HepG2 (cell line): Measurements from ENCODE around the gene CLIP2. TPM values are rescaled to one million over a fixed set of nuclear protein-coding genes. Genes with fewer than 3 reads are reported as not detected.
A peak's percentile ranks its signal among the peaks of the same experiment; 100 is the strongest.
"Not testable (repeated sequence)": the region's sequence is repeated elsewhere in the genome, so short reads cannot be mapped to it uniquely, and the experiment has no call there.

ENCODE experiments used
- ATAC-seq: fragments of 200-7000 bp; cut with Tn5 transposase; 3 replicates; pipeline ENCODE4 v1.9.1; 2020; ENCODE audit warnings: mild to moderate bottlenecking, moderate library complexity
- BruUV-seq: library from RNA; stranded (reverse); fragments of 400-500 nt; replicated peaks from 2 replicates; lab custom pipeline; 2021; lab: Mats Ljungman, UMichigan
- CTCF ChIA-PET: fragments of 300-600 bp; formaldehyde crosslinking; extraction: SDS; loops from one replicate; lab custom pipeline; 2021; ENCODE audit warnings: low total read pairs, inconsistent platforms, low intra/inter-chr PET ratio; lab: Yijun Ruan, JAX
- POLR2A ChIA-PET: fragments of 350-600 bp; sonication (Branson Sonifier 250); formaldehyde crosslinking; loops from one replicate; lab custom pipeline; 2020; ENCODE audit warnings: antibody characterized with exemption, inconsistent platforms; lab: Yijun Ruan, JAX
- DNase-seq: peaks from one replicate; pipeline ENCODE4 v3.0.0-alpha.2; 2015; ENCODE audit warnings: low spot score
- FAIRE-seq: peaks from 3 replicates; lab custom pipeline; 2011; peaks lifted over from hg19 to GRCh38; lab: Jason Lieb, UNC
- H2AFZ ChIP-seq: one replicate; pipeline ENCODE4 v1.6.1; 2011; ENCODE audit warnings: low read length, inconsistent platforms
- H3K27ac ChIP-seq: fragments of 300-600 bp; 3 replicates; pipeline ENCODE4 v1.8.0; 2011; ENCODE audit warnings: mixed run types, mild to moderate bottlenecking, mixed read lengths, low read length, inconsistent platforms; ENCODE audit not compliant: insufficient read depth; ENCODE audit errors: extremely low read length
- H3K27me3 ChIP-seq, 2 experiments: fragments of 200-600 bp in 1 of 2; 2 replicates in 1 of 2; 3 replicates in 1 of 2; pipeline versions ENCODE4 v1.6.0 to v1.8.0; 2011; ENCODE audit warnings: low read length in 2 of 2, mild to moderate bottlenecking in 2 of 2, moderate library complexity in 2 of 2, inconsistent platforms in 1 of 2; ENCODE audit not compliant: insufficient read depth in 2 of 2, control insufficient read depth in 1 of 2
- H3K36me3 ChIP-seq, 2 experiments: fragments of 200-600 bp in 1 of 2; replicated peaks in 1 of 2; 2 replicates in 1 of 2; 3 replicates in 1 of 2; pipeline versions ENCODE4 v1.5.1 to v1.8.0; 2011; ENCODE audit warnings: low read length in 2 of 2, inconsistent platforms in 1 of 2; ENCODE audit not compliant: insufficient read depth in 2 of 2, control insufficient read depth in 1 of 2
- H3K4me1 ChIP-seq: 2 replicates; pipeline ENCODE4 v1.5.1; 2012; ENCODE audit warnings: low read length, inconsistent platforms; ENCODE audit not compliant: insufficient read depth
- H3K4me2 ChIP-seq: 2 replicates; pipeline ENCODE4 v1.6.0; 2011; ENCODE audit warnings: low read depth, low read length, inconsistent platforms
- H3K4me3 ChIP-seq, 3 experiments: fragments of 200-600 bp in 1 of 3; sonication (generic), shearing (Covaris generic) in 1 of 3; replicated peaks in 1 of 3; 2 replicates each; pipeline ENCODE4 v1.5.1; 2011 to 2016; ENCODE audit warnings: low read length in 3 of 3, inconsistent platforms in 2 of 3, low read depth in 2 of 3, mild to moderate bottlenecking in 2 of 3, control low read depth in 1 of 3, mixed read lengths in 1 of 3; ENCODE audit not compliant: insufficient read depth in 1 of 3
- H3K79me2 ChIP-seq: one replicate; pipeline ENCODE4 v1.6.1; 2011; ENCODE audit warnings: low read length, inconsistent platforms; ENCODE audit not compliant: insufficient read depth
- H3K9ac ChIP-seq: 2 replicates; pipeline ENCODE4 v1.6.0; 2011; ENCODE audit warnings: mild to moderate bottlenecking, low read depth, low read length, inconsistent platforms; ENCODE audit not compliant: insufficient read depth
- H3K9me3 ChIP-seq: 2 replicates; pipeline ENCODE4 v1.5.1; 2012; ENCODE audit warnings: mild to moderate bottlenecking, low read length
- H4K20me1 ChIP-seq: 2 replicates; pipeline ENCODE4 v1.6.0; 2011; ENCODE audit warnings: inconsistent platforms, mild to moderate bottlenecking, low read length, moderate library complexity; ENCODE audit not compliant: insufficient read depth
- RBM39 ChIP-seq: fragments of 200-400 bp; formaldehyde crosslinking; IDR thresholded peaks from one replicate; pipeline ENCODE4 v1.6.1; 2018; ENCODE audit warnings: antibody characterized with exemption, mild to moderate bottlenecking, low read depth, low read length; ENCODE audit not compliant: poor library complexity, severe bottlenecking
- SNAPC2 ChIP-seq: sonication (generic); formaldehyde crosslinking; IDR thresholded peaks from 2 replicates; pipeline ENCODE4 v1.8.1; 2022; ENCODE audit warnings: mild to moderate bottlenecking, missing genetic modification reagents
- ZNF121 ChIP-seq: sonication (generic); formaldehyde crosslinking; IDR thresholded peaks from 2 replicates; pipeline ENCODE4 v1.5.0; 2020; ENCODE audit warnings: mild to moderate bottlenecking, missing genetic modification reagents
- ZNF20 ChIP-seq: sonication (generic); formaldehyde crosslinking; IDR thresholded peaks from 2 replicates; pipeline ENCODE4 v1.4.0; 2020; ENCODE audit warnings: mild to moderate bottlenecking, moderate library complexity, missing genetic modification reagents
- ZNF34 ChIP-seq: sonication (generic); formaldehyde crosslinking; IDR thresholded peaks from 2 replicates; pipeline ENCODE4 v1.4.0; 2020; ENCODE audit warnings: mild to moderate bottlenecking, missing genetic modification reagents, borderline replicate concordance
- ZNF446 ChIP-seq: sonication (generic); formaldehyde crosslinking; IDR thresholded peaks from 2 replicates; pipeline ENCODE4 v1.5.0; 2020; ENCODE audit warnings: mild to moderate bottlenecking, missing genetic modification reagents
- WGBS: methylation state at CpG from one replicate; pipeline ENCODE4 v1.1.6; 2017; ENCODE audit warnings: low lambda C conversion rate; 5-methylcytosine and 5-hydroxymethylcytosine counted together
- in situ Hi-C: cut with HindIII; loops from 2 replicates; pipeline ENCODE4 v1.10.0; 2017; ENCODE audit warnings: low pct_unique_long_range_greater_than_20kb; ENCODE audit not compliant: extremely low pct_ligation_motif_present
- intact Hi-C: fragments of 100-400 bp; cut with micrococcal nuclease; formaldehyde crosslinking; loops from one replicate; pipeline ENCODE4 v1.10.0; 2022; ENCODE audit not compliant: unreplicated experiment
- polyA plus RNA-seq, 8 experiments: library from polyadenylated mRNA; depleted of rRNA in 3 of 8; stranded (reverse) in 7 of 8; unstranded in 1 of 8; fragments of >200 nt; fragmentation: Illumina TruSeq in 4 of 8; extraction: Trizol in 4 of 8; gene quantifications; 2 replicates each; pipeline versions ENCODE4 v1.2.1 to v1.2.3, GENCODE V29; 2011 to 2016; ENCODE audit warnings: low read depth in 4 of 8, missing spikeins in 1 of 8, mixed read lengths in 1 of 8; ENCODE audit not compliant: insufficient read depth in 1 of 8
- total RNA-seq, 5 experiments: library from RNA; depleted of rRNA; stranded (reverse); fragments of >200 nt; fragmentation: Illumina TruSeq; extraction: Trizol; gene quantifications; 2 replicates each; pipeline ENCODE4 v1.2.3, GENCODE V29; 2016; ENCODE audit warnings: low read depth in 1 of 5

CLIP2 gene
- total and polyA plus RNA-seq, 2 of the 13 experiments (the other 11 are each of a cell fraction or from before 2014, with no cell fraction given) = 6.5 to 17.4 TPM

GRCh38 chr7:74350751-74351150 is 61.5 kb downstream of the CLIP2 start (continued):
- TF ChIP-seq ZNF34 (CRISPR knock-in tag) = no peak

GRCh38 chr7:74351836-74352235 is 62.6 kb downstream of the CLIP2 start:
- ChIA-PET CTCF (no interaction called here), POLR2A (no interaction called here)
- WGBS = 90% methylated on average over 3 of the region's 3 CpGs

GRCh38 chr7:74352551-74353138 is 63.4 kb downstream of the CLIP2 start:
- H3K9me3 ChIP-seq, in situ Hi-C loops, H3K79me2 ChIP-seq, H3K4me2 ChIP-seq, H3K9ac ChIP-seq, H2AFZ ChIP-seq, intact Hi-C loops, POLR2A ChIA-PET, FAIRE-seq, H3K27me3 ChIP-seq, H3K27ac ChIP-seq, ATAC-seq, BruUV-seq, DNase-seq, H3K4me3 ChIP-seq, H4K20me1 ChIP-seq, CTCF ChIA-PET, H3K4me1 ChIP-seq: not testable (repeated sequence)
- H3K36me3 ChIP-seq = peaks cover 9 to 20% of the 10 kb centered on the region in 2 experiments; a peak in 4 of 5 replicates
- WGBS = 88% methylated on average over 4 of the region's 4 CpGs
- TF ChIP-seq ZNF121 (CRISPR knock-in tag) = peak; percentile 11; the same call in 1 of the 2 replicates

More at GRCh38 chr7:74351836-74352235, 62.6 kb downstream of the CLIP2 start:
- intact Hi-C loops (no loop called here), in situ Hi-C loops (no loop called here)
- no TSS peak for BruUV-seq
- Histone ChIP-seq H3K27ac (no peak overlapping the region), H2AFZ (no peak overlapping the region), H3K9me3 (no peaks in the 10 kb centered on the region), H3K36me3 (peaks cover 8 to 18% of the 10 kb centered on the region in 2 experiments; a peak in 4 of 5 replicates), H3K79me2 (no peaks in the 10 kb centered on the region), H3K4me3 (no peak overlapping the region), H3K27me3 (no peaks in the 10 kb centered on the region), H4K20me1 (no peaks in the 10 kb centered on the region), H3K4me1 (no peaks in the 10 kb centered on the region), H3K4me2 (no peak overlapping the region), H3K9ac (no peak overlapping the region)
- no peak for TF ChIP-seq SNAPC2 (CRISPR knock-in tag)
- TF ChIP-seq ZNF446 (CRISPR knock-in tag) = no peak
- no peak for TF ChIP-seq RBM39
- no peak for TF ChIP-seq ZNF20 (CRISPR knock-in tag)
- FAIRE-seq (no peak), ATAC-seq (no peak), DNase-seq (no peak)
